GM13977 (cell line): ENCODE measurements around the gene IKBKG.
"Not testable (repeated sequence)": the region's sequence is repeated elsewhere in the genome, so short reads cannot be mapped to it uniquely, and the experiment has no call there.

ENCODE experiments used
- DNase-seq: peaks from one replicate; pipeline ENCODE4 v3.0.0; 2012; ENCODE audit warnings: low spot score
- CTCF ChIP-seq: IDR thresholded peaks from 2 replicates; pipeline ENCODE4 v1.5.1; 2012; ENCODE audit warnings: mild to moderate bottlenecking, control low read depth; ENCODE audit not compliant: insufficient read depth; ENCODE audit errors: extremely low read depth, missing control alignments
- in situ Hi-C: fragments of 300-500 bp; cut with MboI; formaldehyde crosslinking; loops from one replicate; pipeline ENCODE4 v1.12.0; 2022; ENCODE audit warnings: low sequenced_read_pairs, low pct_unique_long_range_greater_than_20kb, mixed read lengths, inconsistent platforms; ENCODE audit not compliant: unreplicated experiment

The IKBKG gene

DNA sequence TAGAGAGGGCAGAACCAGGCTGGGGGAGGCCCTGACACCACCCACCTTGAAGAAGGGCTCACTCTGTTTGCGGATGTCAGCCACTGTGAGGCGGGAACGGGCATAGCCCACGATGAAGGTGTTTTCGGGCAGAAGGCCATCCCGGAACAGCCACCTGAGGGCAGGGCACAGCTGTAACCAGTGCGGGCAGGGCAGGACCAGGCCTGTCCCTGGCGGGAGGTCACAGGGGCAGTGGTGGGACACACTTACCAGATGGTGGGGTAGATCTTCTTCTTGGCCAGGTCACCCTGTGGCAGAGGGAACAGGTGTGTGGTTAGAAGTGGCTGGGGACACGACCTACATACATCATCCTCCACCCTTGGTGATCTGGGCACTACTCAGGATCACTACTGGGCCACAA, 11.5 kb upstream of the IKBKG start:
- no peak for TF ChIP-seq CTCF
- no peak for DNase-seq
- in situ Hi-C loops, result no loop called here

DNA sequence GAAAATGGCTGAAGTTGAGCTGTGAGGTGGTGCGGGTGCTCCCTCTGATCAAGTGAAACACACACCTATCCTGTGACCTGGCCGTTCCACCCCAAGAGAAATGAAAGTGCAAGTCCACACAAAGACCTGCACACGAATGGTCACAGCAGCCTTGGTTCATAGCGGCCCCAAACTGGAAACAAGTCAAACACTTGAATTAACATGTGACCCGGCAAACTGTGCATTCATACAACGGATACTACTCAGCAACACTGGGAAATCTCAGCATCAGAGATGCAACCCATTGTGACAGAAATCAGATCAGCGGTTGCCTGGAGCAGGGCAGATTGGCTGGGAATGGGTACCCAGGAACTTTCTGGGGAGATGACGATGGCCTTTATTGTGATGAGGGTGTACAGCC, 8.3 kb upstream of the IKBKG start:
- no peak for DNase-seq
- in situ Hi-C loops, result no loop called here
- TF ChIP-seq CTCF, result no peak

GRCh38 chrX:154540365-154540764, 7.1 kb upstream of the IKBKG start:
- DNase-seq, in situ Hi-C loops: not testable (repeated sequence)

- in situ Hi-C loops, result no loop called here
- TF ChIP-seq CTCF, result no peak
- no peak for DNase-seq
Measured at GRCh38 chrX:154540897-154541535, 6.4 kb upstream of the IKBKG start.

DNA sequence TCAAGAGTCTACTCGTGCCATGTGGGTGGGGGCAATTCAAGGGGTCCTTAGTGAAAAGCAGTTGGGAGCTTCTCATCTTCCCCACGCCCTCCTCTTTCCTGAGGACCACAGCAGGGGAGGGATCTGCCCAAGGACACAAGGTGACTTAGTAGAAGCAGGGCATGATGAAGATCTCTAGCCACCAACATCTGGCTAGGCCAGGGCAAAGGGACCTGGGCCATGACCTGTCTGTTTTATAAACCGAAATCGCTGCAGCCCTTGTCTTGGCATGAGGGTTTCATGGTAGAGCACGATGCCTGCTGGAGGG, 5.9 kb upstream of the IKBKG start:
- in situ Hi-C loops, result no loop called here
- no peak for TF ChIP-seq CTCF
- no peak for DNase-seq

DNA sequence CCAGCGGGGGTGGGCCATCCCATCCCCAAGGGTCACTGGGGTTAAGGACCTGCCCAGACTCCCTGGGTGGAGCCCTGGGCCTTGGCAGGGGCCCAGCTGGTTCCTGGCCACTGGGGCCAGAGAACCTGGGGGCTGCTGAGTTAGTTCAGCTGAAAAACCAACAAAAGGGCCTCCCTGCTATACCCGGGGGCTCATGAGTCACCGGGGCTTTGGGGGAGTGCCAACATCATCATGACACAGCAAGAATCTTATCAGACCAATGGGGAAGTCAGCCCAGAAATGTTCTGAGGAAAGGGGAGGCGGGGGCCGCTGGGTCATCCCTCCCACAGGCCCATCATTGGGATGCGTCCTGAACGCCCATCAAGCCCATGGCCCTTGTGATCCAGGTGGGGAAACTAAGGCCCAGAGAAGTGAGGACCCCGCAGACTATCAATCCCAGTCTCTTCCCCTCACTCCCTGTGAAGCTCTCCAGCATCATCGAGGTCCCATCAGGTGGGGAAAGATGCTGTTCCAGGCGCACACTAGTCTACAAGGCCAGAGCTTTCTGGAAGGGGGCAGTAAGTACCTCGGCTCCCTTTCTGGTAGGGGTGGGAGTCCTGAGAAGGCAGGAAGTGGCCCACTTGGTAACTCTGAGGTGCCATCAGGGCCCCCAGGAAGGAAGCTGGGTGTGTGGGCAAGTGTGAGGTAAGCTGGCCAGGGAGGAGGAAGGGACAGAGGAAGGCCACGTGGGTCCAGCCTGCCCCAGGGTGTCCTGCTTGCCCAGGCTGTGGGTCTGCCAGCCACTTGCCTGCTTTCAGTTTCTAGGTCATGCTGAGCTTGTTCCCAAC, 5.3 kb upstream of the IKBKG start:
- in situ Hi-C loops, result no loop called here
- no peak for TF ChIP-seq CTCF
- no peak for DNase-seq

GRCh38 chrX:154542723-154543424, 4.5 kb upstream of the IKBKG start:
- in situ Hi-C loops, result no loop called here
- DNase-seq, result no peak
- TF ChIP-seq CTCF, result no peak
